HEK293T (cell line): ENCODE results near the gene DYRK1B.

Experiments used
- ARNT ChIP-seq: fragments of 450-650 bp; IDR thresholded peaks from 2 replicates; pipeline ENCODE4 v1.6.1; 2017; ENCODE audit warnings: mild to moderate bottlenecking
- BHLHE40 ChIP-seq: fragments of 450-650 bp; IDR thresholded peaks from 2 replicates; pipeline ENCODE4 v1.6.1; 2016; ENCODE audit warnings: mild to moderate bottlenecking, moderate library complexity, borderline replicate concordance
- CTBP1 ChIP-seq: fragments of 450-650 bp; IDR thresholded peaks from 2 replicates; pipeline ENCODE4 v1.6.1; 2016; ENCODE audit warnings: borderline replicate concordance
- FOXA1 ChIP-seq: fragments of 450-650 bp; IDR thresholded peaks from 2 replicates; pipeline ENCODE4 v1.6.1; 2016; ENCODE audit warnings: mild to moderate bottlenecking
- FOXK2 ChIP-seq: fragments of 450-650 bp; IDR thresholded peaks from 2 replicates; pipeline ENCODE4 v1.6.1; 2016; ENCODE audit warnings: mild to moderate bottlenecking
- FOXM1 ChIP-seq: fragments of 450-650 bp; IDR thresholded peaks from 2 replicates; pipeline ENCODE4 v1.6.1; 2017; ENCODE audit warnings: mild to moderate bottlenecking, borderline replicate concordance
- LEF1 ChIP-seq: fragments of 450-650 bp; IDR thresholded peaks from 2 replicates; pipeline ENCODE4 v1.6.1; 2017; ENCODE audit warnings: mild to moderate bottlenecking, borderline replicate concordance
- NFRKB ChIP-seq: fragments of 450-650 bp; IDR thresholded peaks from 2 replicates; pipeline ENCODE4 v1.6.1; 2016; ENCODE audit warnings: mild to moderate bottlenecking, moderate library complexity
- PKNOX1 ChIP-seq: fragments of 450-650 bp; IDR thresholded peaks from 2 replicates; pipeline ENCODE4 v1.6.1; 2016
- SP1 ChIP-seq: fragments of 450-650 bp; IDR thresholded peaks from 2 replicates; pipeline ENCODE4 v1.6.1; 2017
- SUZ12 ChIP-seq: fragments of 450-650 bp; IDR thresholded peaks from 2 replicates; pipeline ENCODE4 v1.6.1; 2016; ENCODE audit warnings: mild to moderate bottlenecking
- ZNF384 ChIP-seq: fragments of 450-650 bp; IDR thresholded peaks from 2 replicates; pipeline ENCODE4 v1.6.1; 2016

GRCh38 chr19:39839678-39840327 lies 5.8 kb upstream of the DYRK1B start:
- no peak for TF ChIP-seq PKNOX1
- no peak for TF ChIP-seq LEF1
- TF ChIP-seq ZNF384, result no peak
- no peak for TF ChIP-seq FOXA1
- TF ChIP-seq CTBP1, result no peak
- no peak for TF ChIP-seq NFRKB
- no peak for TF ChIP-seq SUZ12
- no peak for TF ChIP-seq BHLHE40
- no peak for TF ChIP-seq SP1
- TF ChIP-seq FOXK2, result no peak
- no peak for TF ChIP-seq FOXM1
- TF ChIP-seq ARNT, result no peak
